ENCODE data around the gene IRF3.
A peak's percentile ranks its signal among the peaks of the same experiment; 100 is the strongest.

The IRF3 gene

GRCh38 chr19:49687566-49688316 lies 22.1 kb upstream of the IRF3 start:
- no peak for DNase-seq (ENCODE audit: low read depth)

- no peak for DNase-seq (ENCODE audit: low read depth)
Observed at GRCh38 chr19:49687150-49687549, 21.5 kb upstream of the IRF3 start.

- DNase-seq (ENCODE audit: low read depth), result no peak
Observed at GRCh38 chr19:49686503-49687088, 20.9 kb upstream of the IRF3 start.

GRCh38 chr19:49685845-49686332 lies 20.2 kb upstream of the IRF3 start:
- DNase-seq (ENCODE audit: low read depth), result no peak

GRCh38 chr19:49684983-49685553 lies 19.4 kb upstream of the IRF3 start:
- no peak for DNase-seq (ENCODE audit: low read depth)

- DNase-seq (ENCODE audit: low read depth), result no peak
Observed at GRCh38 chr19:49684251-49684982, 18.8 kb upstream of the IRF3 start.

- no peak for DNase-seq (ENCODE audit: low read depth)
Observed at GRCh38 chr19:49683814-49684250, 18.2 kb upstream of the IRF3 start.

- DNase-seq (ENCODE audit: low read depth), result no peak
Observed at GRCh38 chr19:49682274-49682673, 16.6 kb upstream of the IRF3 start.

GRCh38 chr19:49681830-49682229 lies 16.2 kb upstream of the IRF3 start:
- DNase-seq (ENCODE audit: low read depth), result no peak

- DNase-seq (ENCODE audit: low read depth), result peak; percentile 96
Observed at GRCh38 chr19:49680421-49681351, 15.0 kb upstream of the IRF3 start.

- DNase-seq (ENCODE audit: low read depth), result no peak
Observed at GRCh38 chr19:49679771-49680413, 14.2 kb upstream of the IRF3 start.

- no peak for DNase-seq (ENCODE audit: low read depth)
Observed at GRCh38 chr19:49678985-49679770, 13.5 kb upstream of the IRF3 start.

- peak; percentile 75 for DNase-seq (ENCODE audit: low read depth)
Observed at GRCh38 chr19:49677901-49678674, 12.4 kb upstream of the IRF3 start.

- peak; percentile 53 for DNase-seq (ENCODE audit: low read depth)
Observed at GRCh38 chr19:49677231-49677900, 11.7 kb upstream of the IRF3 start, which contains the start of gene PRMT1. Gene PRMT1, plus strand, starts transcription at chr19:49677271. Its CDS starts 10 bp downstream, at chr19:49677281.

- peak; percentile 97 for DNase-seq (ENCODE audit: low read depth)
Observed at GRCh38 chr19:49676784-49677230, 11.2 kb upstream of the IRF3 start.

- no peak for DNase-seq (ENCODE audit: low read depth)
Observed at GRCh38 chr19:49676136-49676783, 10.6 kb upstream of the IRF3 start.

- DNase-seq (ENCODE audit: low read depth), result peak; percentile 70
Observed at GRCh38 chr19:49672131-49672919, 6.7 kb upstream of the IRF3 start.
